GM21529 (cell line): ENCODE results near the gene SLC39A11.
"Not testable (repeated sequence)": the region's sequence is repeated elsewhere in the genome, so short reads cannot be mapped to it uniquely, and the experiment has no call there.

Experiments used
- ATAC-seq: cut with Tn5 transposase; IDR thresholded peaks from one replicate; pipeline ENCODE4 v1.9.1; 2021; ENCODE audit not compliant: unreplicated experiment

The SLC39A11 gene

DNA sequence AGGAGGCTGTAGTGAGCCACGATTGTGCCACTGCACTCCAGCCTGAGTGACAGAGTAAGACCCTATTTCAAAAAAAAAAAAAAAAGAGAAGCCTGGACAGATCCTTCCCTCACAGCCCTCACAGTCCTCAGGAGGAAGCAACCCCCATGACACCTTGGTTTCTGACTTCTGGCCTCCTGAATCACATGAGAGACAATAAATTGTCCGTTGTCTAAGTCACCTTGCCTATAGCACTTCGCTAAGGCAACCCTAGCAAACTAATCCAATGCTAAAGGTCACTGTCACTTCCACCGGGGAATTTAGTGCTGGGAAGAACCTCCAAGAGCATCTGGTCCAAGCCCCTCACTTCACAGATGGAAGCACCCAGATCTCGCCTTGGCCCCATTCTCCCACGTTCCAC, 18.9 kb upstream of the SLC39A11 start:
- ATAC-seq = no peak

DNA sequence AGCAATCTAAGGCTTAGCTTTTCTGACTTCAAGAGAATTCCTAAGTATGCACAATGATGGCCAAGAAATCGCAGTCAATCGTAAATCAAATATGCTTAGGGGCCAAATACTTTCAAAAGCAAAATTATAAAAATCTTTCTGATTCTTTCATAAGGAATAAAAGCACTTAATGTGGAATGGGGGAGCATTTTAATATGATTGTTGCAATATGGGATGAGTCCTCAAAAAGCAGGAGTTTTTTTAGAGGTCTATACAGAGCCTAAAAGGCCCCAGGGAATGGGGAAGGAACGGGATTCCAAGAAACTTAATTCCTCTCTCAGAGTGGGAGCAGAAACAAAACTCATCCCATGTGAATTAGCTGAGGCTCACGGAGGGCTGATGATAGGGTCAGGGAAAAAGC, 14.7 kb upstream of the SLC39A11 start:
- ATAC-seq = no peak

DNA sequence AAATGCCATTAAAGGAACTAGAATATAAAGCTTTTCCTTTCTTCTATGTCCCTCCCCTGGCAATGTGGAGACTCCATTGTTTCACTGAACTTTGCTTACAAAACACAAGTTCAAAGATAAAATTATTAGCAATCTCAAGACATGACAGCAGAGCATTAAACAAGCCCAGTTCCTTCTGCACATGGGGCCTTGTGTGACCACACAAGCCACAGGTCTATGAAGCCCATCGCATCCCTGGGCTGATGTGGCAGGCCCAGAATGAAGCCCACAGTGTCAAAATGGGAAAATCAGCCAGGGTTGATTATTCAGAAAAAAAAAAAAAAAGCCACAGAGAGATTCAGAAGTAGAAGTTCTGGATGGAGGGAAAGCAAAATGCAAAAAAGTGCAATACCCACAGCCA, 12.9 kb upstream of the SLC39A11 start:
- ATAC-seq = no peak

DNA sequence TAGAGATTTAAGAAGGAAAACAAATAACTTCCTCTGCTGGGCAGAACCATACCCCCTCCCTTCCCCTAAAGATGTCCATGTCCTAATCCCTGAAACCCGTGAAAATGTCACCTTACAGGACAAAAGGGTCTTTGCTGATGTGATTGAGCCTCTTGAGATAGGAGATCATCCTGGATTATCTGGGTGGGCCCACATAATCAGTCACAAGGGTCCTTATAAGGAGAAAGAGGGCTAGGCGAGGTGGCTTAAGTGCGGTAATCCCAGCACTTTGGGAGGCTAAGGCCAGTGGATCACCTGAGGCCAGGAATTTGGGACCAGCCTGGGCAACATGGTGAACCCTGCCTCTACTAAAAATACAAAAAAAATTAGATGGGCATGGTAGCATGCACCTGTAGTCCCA, 12.0 kb upstream of the SLC39A11 start:
- no peak for ATAC-seq

DNA sequence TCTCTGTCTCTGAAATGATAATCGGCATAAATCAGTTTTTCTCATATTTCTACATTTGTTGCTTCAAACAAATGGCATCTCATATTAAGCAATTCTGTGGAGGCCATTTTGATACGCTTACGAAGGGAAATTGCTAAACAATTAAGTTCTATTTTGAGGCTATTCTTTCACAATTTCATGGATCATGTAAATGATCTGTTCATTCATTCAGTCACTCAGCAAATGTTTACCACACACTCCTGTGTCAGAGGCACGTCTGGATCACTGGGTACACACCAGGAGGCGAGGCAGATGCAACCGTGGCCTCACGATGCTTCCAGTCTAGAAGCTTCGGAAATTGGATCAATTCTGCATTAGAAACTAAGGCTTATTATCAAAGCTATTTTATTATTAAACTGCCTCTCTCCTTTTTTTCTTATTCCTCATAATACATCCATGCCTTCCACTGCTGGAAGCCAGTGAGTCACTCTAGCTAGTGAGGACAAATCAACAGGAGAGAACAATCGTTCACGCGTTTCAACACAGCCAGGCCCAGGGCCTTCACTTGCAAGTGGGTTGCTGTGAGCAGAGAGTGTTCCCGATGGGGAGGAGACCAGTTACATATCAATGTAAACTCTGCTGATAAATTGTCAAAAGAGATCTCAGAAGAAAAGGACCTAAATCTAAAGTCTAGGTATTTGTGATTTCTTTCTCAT, 11.3 kb upstream of the SLC39A11 start:
- ATAC-seq = no peak

DNA sequence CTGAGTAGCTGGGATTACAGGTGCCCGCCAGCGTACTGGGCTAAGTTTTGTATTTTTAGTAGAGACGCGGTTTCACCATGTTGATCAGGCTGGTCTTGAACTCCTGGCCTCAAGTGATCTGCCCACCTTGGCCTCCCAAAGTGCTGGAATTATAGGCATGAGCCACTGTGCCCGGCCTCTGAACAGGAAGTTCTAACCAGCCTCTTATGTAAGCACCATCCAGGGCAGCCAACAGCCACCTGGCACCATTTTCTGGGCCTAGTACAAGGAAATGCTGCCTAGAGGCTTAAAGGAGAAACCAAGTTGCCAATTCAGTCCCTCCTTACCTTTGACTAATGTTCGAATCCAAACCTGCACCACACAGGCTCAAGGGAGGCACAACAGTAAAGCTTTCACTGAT, 8.5 kb upstream of the SLC39A11 start:
- no peak for ATAC-seq

DNA sequence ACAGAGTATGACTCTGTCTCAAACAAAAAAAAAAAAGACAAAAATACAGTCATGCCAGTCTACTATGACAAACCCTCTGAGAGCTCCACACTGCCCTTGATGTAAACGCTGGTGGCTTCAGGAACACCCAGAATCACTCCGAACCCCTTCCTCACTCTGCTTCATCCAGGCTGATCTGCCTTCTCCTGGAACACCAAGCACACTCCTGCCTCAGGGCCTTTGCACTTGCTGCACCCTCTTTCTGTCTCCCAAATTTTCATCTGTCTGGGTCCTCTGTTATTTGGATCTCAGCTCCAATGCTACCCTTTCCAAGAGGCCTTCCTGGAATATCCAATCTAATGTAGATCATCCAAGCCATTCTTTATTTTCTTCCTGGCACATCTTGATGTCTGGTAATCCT, 7.9 kb upstream of the SLC39A11 start:
- ATAC-seq = no peak

DNA sequence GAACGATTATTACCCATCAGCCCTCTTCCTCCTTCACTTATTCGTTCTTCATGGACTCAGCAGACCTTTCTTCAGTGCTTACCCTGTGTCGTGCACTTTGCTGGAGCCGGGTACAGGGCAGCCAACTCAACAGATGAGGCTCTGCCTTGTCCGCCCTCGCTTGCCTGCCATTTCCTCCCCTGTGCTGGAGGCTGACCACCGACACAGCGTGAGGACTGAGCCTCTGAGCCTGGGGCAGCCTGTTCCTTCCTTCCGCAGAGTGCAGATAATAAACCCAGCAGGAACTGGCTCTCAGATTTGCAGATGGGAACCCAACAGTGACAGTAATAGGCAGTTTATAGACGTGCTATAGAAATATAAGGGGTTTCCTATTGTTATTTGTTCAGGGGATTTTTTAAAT, 7.0 kb upstream of the SLC39A11 start:
- ATAC-seq = no peak

DNA sequence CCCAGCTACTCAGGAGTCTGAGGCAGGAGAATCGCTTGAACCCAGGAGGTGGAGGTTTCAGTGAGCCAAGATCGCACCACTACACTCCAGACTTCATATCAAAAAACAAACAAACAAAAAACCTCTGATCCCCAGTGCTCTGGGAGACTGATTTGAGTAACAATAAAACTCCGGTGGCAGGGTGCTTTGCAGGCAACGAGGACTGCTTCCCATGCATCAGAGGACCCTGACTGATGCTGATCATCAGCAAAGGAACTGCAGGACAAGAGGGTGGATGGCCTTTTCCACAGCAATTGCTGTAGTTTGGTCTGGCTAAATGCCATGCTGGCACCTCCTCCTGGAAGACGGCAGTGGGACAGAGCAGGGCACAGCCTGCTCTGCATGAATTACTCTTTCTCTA, 6.4 kb upstream of the SLC39A11 start:
- ATAC-seq = no peak

DNA sequence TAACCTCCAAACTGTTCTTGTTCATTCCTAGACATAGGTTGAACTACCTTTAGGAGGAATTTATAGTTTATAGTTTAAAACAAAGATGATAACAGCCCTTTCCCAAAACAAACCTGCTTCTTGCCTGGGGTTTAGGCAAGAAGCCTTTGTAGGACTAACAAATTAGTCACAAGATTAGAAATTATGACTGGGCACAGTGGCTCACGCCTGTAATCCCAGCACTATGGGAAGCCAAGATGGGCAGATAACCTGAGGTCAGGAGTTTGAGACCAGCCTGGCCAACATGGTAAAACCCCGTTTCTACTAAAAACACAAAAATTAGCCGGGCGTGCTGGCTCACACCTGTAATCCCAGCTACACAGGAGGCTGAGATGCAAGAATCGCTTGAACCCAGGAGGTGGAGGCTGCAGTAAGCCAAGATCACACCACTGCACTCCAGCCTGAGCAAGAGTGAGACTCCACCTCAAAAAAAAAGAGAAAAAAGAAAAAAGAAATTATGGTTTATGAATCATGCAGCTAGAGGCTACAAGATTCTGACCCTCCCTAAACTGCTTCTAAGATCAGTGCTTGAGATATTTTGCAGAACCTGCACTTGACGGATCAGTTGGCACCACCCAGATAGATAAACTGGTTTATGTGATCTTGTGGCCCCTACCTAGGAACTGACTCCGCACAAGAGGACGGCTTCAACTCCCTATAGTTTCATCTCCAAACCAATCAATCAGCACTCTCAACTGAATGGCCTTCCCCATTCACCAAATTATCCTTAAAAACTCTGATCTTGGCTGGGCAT, 5.7 kb upstream of the SLC39A11 start:
- ATAC-seq = not testable (repeated sequence)

DNA sequence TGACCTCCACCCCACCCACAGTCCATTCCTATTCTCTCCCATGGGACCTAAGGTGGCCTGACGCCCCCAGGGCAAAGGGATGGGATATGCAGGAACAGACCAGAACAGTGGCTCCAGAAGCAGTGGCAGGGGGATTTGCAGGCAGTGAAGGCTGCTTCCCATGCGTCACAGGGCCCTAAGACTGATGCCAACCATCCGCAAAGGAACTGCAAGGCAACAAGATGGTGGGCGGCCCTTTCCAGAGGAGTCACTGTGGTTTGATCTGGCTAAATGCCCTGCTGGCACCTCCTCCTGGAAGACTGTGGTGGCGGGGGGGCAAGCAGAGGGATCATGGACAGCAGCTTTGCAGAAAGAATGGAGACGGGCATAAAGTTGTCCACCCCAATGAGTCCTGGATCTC, 4.4 kb upstream of the SLC39A11 start:
- no peak for ATAC-seq

DNA sequence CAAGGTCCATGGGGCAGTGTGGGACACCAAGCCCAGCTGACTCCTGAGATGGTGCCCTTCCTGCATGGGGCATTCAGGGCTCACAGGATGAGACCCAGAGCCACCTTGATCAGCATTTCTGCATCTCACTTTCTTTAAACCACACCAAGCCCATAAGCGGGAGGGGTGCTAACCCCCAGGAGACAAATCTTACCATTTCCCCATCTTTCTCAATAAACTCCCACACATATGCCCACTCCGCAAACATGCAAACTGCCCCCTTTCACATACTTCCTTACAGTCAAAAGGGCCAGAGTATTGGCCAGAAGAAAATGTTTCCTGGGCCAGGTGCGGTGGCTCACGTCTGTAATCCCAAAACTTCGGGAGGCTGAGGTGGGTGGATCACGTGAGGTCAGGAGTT, 3.7 kb upstream of the SLC39A11 start:
- ATAC-seq = no peak

DNA sequence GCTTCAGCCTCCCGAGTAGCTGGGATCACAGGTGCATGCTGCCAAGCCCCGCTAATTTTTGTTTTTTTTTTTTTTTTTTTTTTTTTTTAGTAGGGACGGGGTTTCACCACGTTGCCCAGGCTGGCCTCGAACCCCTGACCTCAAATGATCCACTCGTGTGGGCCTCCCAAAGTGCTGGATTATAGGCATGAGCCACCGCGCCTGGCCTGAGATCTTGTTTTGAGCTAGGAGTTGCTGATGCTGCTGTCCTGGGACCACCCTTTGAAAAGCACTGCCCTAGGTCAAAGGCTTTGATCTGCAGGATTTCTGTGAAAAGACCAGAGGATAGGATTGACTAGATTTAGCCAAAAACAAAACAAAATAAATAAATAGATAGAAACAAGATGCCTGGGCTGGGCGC, 798 bp upstream of the SLC39A11 start:
- ATAC-seq = no peak

DNA sequence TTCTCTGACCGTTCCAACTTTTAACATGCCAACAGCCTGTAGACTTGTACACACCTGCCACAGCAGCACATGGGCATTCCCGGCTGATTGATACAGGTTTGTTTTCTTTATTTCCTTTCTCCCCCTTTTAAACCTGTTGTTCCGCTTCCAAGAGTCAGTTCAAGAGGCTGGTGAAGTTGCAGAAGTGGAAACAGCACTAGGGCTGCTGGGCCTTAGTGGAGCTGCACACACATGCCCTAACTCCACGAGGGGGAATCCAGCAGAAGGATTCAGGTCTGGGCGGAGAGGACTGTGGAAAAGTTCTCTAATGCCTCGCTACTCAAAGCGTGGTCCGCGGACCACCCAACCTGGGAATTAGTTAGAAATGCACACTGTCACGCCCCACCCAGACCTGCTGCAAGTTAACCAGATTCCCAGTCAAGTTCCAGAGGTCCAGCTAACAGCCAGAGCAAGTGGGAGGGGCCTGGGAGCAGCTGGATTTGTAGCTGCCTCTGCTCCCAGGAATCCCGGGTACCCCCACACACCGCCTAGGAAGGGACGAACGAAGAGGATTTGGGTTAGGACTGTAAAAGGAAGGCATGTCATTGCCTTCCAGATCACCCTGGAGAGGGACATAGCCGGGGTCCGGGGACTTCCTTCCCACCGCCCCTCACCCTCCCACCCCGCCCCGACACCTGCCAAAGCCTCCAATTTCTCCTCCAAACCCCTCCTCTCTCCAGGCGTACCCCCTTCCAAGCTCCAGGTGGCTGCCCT, 542 bp downstream of the SLC39A11 start:
- peak; percentile 23 for ATAC-seq

DNA sequence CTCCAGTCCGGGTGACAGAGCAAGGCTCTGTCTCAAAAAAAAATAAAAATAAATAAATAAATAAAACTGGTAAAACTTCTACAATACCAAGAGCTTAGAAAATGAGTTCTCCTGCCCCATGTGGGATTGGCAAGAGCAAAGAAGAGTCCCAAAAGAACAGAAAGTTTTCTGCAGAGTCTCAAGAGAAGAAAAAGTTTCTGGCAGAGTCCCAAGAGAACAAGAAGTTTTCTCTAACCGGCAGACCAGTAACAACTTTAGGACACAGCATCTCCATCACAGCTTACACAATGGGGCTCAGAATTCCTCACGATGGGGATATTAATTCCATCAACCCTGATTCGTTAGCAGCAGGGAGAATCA, 1.1 kb downstream of the SLC39A11 start:
- no peak for ATAC-seq

DNA sequence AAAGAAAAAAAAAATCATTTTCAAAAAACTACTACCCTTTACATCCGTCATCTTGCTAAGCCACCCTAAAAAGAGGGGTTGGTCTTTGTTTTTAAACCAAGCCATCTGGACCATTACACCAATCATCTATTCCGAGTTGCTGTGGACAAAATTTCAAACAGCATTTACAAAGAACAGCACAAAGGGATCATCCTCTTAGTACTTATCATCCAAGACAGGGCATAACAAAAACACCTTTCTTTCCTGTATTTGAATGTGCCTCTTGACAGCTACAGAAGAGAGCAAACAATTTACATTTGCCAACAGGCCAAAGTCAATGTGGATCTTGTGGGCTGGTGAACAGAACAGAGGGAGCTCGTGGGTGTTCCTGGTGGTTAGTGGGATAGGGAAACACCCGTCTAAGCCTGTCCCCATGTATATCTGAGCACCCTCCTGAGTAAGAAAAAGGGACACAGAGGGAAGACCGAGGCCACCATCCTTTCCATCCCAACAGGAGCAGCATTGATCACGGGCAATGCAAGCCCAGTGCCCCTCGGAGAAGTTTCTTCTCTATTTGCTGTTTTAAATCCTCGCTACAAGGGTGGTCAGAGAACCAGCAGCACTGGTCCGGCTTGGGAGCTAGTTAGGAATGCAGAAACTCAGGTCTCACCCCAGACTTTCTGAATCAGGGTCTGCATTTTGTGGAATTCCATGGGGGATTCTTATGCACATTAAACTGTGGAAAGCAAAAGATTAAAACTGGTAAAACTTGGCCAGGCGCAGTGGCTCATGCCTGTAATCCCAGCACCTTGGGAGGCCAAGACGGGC, 1.9 kb downstream of the SLC39A11 start:
- no peak for ATAC-seq

DNA sequence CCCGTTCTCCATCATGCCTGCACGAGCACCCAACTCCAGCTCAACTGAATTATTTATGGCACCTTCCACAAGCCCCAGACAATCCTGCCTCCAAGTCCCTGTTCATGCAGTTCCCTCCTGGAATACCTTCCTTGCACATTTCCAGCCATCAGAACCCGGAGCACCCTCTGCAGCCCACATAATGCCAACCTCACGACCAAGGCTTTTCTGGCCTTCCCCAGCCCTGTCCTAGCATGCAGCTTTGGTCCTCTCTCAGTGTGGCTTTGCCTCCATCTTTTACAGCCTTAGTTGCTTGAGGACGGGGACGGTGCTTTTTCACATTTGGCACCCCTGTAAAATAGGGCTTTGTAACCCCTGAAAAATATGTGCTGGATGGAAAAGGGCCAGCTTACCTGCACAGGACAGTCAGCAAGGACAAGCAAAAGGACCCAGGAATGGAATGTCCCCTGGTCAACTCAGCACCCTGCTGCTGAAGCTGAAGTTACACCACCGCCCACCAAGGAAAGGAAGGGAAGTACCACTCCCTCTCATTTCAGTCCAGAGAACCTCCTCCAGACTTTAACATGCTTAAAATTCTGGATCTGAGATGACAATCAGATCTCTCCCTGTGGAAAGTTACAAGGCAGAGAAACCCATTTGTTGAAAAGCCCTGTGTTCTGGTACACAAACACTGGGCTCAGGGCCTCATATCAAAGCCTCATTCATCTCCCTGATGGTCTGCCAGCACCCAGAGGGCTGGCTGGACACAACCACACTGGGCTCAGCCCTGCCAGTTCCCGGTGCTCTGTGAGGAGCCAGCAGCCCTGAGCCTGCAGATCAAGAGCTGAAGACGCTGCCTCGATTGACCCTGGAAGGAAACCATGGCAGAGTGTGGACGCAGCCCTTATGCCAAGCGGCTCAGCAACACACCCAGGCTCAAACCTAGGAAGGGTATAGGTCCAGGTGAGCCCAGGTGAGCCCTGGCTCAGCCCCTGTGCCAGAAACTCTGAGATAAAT, 2.9 kb downstream of the SLC39A11 start:
- ATAC-seq = no peak

DNA sequence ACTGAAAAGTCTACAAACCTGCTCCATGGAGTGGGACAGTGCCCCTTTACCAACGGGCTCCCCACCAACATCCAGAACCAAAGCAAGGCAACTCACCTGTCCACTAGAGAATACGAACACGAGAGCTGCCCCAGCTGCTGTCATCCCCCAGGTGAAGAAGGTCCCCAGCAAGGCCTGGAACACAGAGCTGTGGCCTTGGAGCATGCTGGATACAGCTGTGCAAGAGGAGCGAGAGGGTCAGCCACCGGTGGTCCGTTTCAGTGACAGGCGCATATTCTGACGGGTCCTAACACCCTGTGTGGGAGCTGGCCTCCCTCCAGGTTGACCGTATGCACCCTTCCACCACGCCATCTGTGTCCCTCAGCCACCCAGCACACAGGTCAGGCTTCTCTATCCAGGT, 3.9 kb downstream of the SLC39A11 start:
- ATAC-seq = no peak

DNA sequence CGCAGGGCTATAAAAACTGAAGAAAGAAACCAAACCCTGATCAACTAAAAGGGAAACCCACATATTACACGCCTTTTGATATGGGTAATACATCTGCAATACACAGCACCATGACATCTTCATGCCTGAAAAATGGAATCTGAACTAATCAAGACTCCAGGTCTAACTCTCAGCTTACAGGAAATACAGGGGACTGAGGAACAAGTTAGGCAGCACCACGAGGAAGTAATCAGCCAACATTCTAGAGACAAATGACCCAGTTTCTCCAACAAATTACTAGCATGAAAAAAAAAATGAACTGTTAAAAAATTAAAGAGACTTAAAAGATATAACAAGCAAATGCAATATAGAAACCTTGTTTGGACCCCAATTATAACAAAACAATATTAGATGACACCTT, 9.1 kb downstream of the SLC39A11 start:
- ATAC-seq = no peak

DNA sequence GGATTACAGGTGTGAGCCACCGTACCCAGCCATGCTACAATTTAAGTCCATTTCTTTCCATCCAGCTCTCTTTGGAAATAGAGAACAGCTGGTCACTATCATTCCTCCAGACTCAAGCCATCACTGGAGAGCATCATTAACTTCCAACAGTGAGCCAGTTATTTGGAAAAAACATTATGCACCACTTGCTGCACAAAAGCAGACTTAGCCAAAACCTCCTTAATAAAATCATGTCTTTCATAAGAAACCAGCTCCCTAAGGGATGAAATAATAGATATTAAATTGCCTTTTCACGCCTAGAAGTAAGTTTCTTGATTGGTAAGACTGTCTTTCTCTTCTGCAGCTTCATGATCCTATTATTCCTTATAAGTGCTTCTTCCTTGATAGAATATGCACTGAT, 17.9 kb downstream of the SLC39A11 start:
- ATAC-seq = no peak
